ENCODE data around the gene PTPRN2. TPM values are rescaled to one million over a fixed set of nuclear protein-coding genes. Genes with fewer than 3 reads are reported as not detected.
"Not testable (repeated sequence)": the region's sequence is repeated elsewhere in the genome, so short reads cannot be mapped to it uniquely, and the experiment has no call there.

Gene PTPRN2
- total RNA-seq, 1 donor from 2014 or later, result 0.33 TPM

GRCh38 chr7:157792241-157793086 lies 795.2 kb downstream of the PTPRN2 start:
- no peak for DNase-seq (ENCODE audit: low spot score)
- no peak for ATAC-seq

- DNase-seq (ENCODE audit: low spot score) (no peak), ATAC-seq (no peak)
Observed at GRCh38 chr7:157791666-157792065, 796.0 kb downstream of the PTPRN2 start.

- no peak for DNase-seq (ENCODE audit: low spot score)
Observed at GRCh38 chr7:157791261-157791660, 796.4 kb downstream of the PTPRN2 start.

GRCh38 chr7:157789942-157790341 lies 797.7 kb downstream of the PTPRN2 start:
- ATAC-seq, result no peak
- no peak for DNase-seq (ENCODE audit: low spot score)

More at GRCh38 chr7:157791261-157791660, 796.4 kb downstream of the PTPRN2 start:
- no peak for ATAC-seq

GRCh38 chr7:157789094-157789493 lies 798.5 kb downstream of the PTPRN2 start:
- ATAC-seq, result no peak
- no peak for DNase-seq (ENCODE audit: low spot score)

- DNase-seq (ENCODE audit: low spot score) (no peak), ATAC-seq (no peak)
Observed at GRCh38 chr7:157788573-157788972, 799.0 kb downstream of the PTPRN2 start.

- no peak for ATAC-seq
Observed at GRCh38 chr7:157787275-157787701, 800.3 kb downstream of the PTPRN2 start.

GRCh38 chr7:157786375-157787274 lies 801.0 kb downstream of the PTPRN2 start:
- DNase-seq (ENCODE audit: low spot score) (no peak), ATAC-seq (no peak)

More at GRCh38 chr7:157787275-157787701, 800.3 kb downstream of the PTPRN2 start:
- no peak for DNase-seq (ENCODE audit: low spot score)

GRCh38 chr7:157785486-157786186 lies 802.0 kb downstream of the PTPRN2 start:
- DNase-seq (ENCODE audit: low spot score), result no peak

GRCh38 chr7:157784979-157785441 lies 802.6 kb downstream of the PTPRN2 start:
- ATAC-seq (no peak), DNase-seq (ENCODE audit: low spot score) (no peak)

More at GRCh38 chr7:157785486-157786186, 802.0 kb downstream of the PTPRN2 start:
- ATAC-seq, result no peak

- DNase-seq (ENCODE audit: low spot score), result no peak
- ATAC-seq, result no peak
Observed at GRCh38 chr7:157784041-157784835, 803.4 kb downstream of the PTPRN2 start.

GRCh38 chr7:157782041-157782440 lies 805.6 kb downstream of the PTPRN2 start:
- DNase-seq (ENCODE audit: low spot score) (no peak), ATAC-seq (no peak)

- DNase-seq (ENCODE audit: low spot score) (no peak), ATAC-seq (no peak)
Observed at GRCh38 chr7:157780721-157781120, 806.9 kb downstream of the PTPRN2 start.

- DNase-seq (ENCODE audit: low spot score) (no peak), ATAC-seq (no peak)
Observed at GRCh38 chr7:157780312-157780711, 807.3 kb downstream of the PTPRN2 start.

- DNase-seq (ENCODE audit: low spot score) (no peak), ATAC-seq (no peak)
Observed at GRCh38 chr7:157779206-157779605, 808.4 kb downstream of the PTPRN2 start.

- not testable (repeated sequence) for ATAC-seq; DNase-seq (ENCODE audit: low spot score)
Observed at GRCh38 chr7:157777194-157777762, 810.3 kb downstream of the PTPRN2 start.

GRCh38 chr7:157775560-157776332 lies 811.9 kb downstream of the PTPRN2 start:
- no peak for DNase-seq (ENCODE audit: low spot score)
- no peak for ATAC-seq

- DNase-seq (ENCODE audit: low spot score) (no peak), ATAC-seq (no peak)
Observed at GRCh38 chr7:157775021-157775559, 812.5 kb downstream of the PTPRN2 start.

GRCh38 chr7:157774495-157774894 lies 813.1 kb downstream of the PTPRN2 start:
- DNase-seq (ENCODE audit: low spot score), result no peak
- no peak for ATAC-seq
